ENCODE results near the gene TAS1R3.

Gene TAS1R3

DNA sequence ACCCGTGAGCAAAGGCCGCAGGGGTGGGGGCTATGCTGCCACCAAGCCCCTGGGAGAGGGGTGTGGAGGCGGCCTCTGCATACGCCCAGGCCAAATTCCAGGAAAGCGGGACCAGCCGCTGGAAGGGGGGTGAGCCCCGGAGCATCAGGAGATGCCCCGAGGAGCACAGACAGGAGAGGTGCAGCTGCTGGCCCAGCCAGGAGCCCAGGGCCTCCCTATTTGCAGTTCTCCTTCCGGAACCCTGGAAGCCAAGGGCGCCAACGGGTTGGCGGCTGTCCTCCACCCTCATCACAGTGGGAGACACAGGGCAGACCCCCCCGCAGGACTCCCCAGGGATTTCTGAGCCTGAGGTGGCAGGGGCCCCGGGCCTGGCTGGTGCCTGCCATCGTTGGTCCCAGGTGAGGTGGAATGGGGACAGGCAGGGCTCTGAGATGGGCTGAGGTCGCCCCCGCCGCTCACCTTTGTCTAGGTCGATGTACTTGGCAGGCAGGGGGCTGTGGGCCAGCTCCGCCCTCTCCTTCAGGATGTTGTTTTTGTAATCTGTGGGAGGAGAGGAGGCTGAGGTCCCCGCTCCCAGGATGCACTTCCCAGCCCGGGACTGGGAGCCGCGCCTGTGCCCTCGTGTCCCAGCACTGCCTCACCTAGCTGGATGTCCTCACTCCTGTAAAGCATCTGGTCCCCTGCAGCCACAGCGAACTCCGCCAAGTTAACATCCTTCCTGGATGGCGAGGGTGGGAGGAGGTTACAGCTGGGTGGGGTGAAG, 22.5 kb downstream of the TAS1R3 start:
- in situ Hi-C loops (cut with HindIII; ENCODE audit: low sequenced_read_pairs) = no loop called here
- H3K4me3 ChIP-seq (ENCODE audit: low read depth, low read length) = no peak overlapping the region
- TF ChIP-seq, protein P1, sequence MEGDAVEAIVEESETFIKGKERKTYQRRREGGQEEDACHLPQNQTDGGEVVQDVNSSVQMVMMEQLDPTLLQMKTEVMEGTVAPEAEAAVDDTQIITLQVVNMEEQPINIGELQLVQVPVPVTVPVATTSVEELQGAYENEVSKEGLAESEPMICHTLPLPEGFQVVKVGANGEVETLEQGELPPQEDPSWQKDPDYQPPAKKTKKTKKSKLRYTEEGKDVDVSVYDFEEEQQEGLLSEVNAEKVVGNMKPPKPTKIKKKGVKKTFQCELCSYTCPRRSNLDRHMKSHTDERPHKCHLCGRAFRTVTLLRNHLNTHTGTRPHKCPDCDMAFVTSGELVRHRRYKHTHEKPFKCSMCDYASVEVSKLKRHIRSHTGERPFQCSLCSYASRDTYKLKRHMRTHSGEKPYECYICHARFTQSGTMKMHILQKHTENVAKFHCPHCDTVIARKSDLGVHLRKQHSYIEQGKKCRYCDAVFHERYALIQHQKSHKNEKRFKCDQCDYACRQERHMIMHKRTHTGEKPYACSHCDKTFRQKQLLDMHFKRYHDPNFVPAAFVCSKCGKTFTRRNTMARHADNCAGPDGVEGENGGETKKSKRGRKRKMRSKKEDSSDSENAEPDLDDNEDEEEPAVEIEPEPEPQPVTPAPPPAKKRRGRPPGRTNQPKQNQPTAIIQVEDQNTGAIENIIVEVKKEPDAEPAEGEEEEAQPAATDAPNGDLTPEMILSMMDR (IDR thresholded peaks at IDR 0.05; ENCODE audit: low read depth, low read length) = no peak
- DNase-seq (ENCODE audit: low read depth, low spot score) = no peak

DNA sequence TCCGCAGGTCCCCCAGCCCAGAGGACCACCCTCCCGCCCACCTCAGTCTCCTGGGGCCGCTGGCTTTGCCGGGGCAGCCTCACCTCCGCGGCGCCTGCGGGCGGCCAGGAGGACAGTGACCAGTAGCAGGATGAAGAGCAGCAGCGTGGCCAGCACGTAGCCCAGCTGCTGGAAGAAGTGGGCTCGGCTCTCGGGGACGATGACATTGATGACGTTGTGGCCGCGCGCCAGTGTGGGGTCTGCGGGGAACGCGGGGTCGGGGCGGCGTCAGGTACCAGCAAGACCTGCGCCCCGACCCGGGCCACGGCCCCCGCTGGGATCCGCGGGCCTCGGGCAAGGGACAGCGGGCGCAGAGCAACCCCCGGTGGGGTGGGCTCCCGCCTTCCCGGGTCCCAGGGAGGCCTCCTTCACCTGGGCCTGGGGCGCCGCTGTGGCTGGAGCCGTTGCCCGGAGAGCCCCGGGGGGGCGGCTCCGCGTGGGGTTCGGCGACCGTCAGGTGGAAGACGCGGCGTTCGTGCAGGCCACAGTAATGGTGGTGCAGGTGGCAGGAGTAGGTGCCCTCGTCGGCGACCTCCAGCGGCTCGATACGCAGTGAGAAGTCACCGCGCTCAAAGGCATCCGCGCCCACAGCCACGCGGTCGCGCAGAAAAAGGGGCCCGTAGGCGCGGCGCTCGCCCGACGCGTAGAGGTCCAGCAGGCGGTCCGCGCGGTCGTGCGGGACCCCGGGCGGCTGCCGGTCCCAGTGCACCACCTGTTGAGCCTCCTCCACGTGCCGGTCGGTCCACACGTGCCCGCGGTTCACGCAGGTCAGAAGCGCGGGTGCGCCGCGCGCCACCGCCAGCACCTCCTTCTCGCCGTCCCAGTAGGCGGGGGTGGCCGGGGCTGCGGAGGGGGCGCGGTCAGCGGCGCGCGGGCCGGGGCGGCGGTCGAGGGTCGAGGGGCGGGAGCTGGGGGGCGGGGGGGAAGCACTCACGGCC, 23.5 kb downstream of the TAS1R3 start:
- H3K4me3 ChIP-seq (ENCODE audit: low read depth, low read length) = no peak overlapping the region
- TF ChIP-seq, protein P1 (IDR thresholded peaks at IDR 0.05; ENCODE audit: low read depth, low read length) = no peak
- in situ Hi-C loops (cut with HindIII; ENCODE audit: low sequenced_read_pairs) = no loop called here
- no peak for DNase-seq (ENCODE audit: low read depth, low spot score)

DNA sequence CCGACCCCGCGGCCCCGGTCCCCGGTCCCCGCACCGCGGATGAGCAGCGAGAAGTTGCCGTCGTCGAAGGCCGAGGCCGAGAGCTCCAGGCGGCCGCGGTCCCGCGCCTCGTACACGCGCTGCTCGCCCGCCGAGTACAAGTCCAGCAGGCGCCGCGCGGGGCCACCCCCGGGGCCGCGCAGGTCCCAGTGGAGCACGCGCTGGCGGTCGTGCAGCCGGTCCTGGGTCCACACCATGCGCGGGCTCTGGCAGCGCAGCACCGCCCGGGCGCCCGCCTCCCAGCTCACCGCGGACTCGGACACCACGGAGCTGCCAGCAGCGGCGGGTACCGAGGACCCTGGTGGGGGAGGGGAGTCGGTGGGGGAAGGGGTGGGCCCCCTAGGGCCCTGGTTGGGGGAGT, 24.3 kb downstream of the TAS1R3 start:
- in situ Hi-C loops (cut with HindIII; ENCODE audit: low sequenced_read_pairs) = no loop called here
- peak overlapping the region; percentile 5 for H3K4me3 ChIP-seq (ENCODE audit: low read depth, low read length)
- DNase-seq (ENCODE audit: low read depth, low spot score) = no peak
- TF ChIP-seq, protein P1 (IDR thresholded peaks at IDR 0.05; ENCODE audit: low read depth, low read length) = no peak

DNA sequence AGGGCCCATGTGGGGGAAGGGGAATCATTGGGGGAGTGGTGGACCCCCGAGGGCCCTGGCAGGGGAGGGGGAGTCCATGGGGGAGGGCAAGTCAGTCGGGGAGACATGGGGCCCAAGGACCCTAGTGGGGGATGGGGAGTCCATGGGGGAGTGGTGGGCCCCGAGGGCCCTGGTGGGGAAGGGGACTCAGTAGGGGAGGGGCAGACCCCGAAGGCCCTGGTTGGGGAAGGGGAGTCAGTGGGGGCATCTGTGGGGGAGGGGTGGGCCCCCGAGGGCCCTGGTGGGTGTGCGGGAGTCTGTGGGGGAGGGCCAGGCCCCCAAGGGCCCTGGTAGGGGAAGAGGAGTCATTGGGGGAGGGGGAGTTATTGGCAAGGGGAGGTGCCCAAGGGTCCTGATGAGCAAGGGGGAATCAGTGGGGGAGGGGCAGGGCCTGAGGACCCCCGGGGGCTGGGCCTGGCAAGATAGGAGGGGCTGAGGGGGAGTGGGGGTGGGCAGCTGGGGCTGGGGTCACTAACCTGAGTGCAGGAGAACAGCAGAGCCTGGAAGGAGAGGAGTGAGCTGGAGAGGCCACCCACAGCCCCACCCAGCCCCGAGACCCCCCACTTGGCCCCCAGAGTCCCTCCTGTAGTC, 25.2 kb downstream of the TAS1R3 start:
- in situ Hi-C loops (cut with HindIII; ENCODE audit: low sequenced_read_pairs) = no loop called here
- peak overlapping the region; percentile 77 for H3K4me3 ChIP-seq (ENCODE audit: low read depth, low read length)
- TF ChIP-seq, protein P1 (IDR thresholded peaks at IDR 0.05; ENCODE audit: low read depth, low read length) = no peak

DNA sequence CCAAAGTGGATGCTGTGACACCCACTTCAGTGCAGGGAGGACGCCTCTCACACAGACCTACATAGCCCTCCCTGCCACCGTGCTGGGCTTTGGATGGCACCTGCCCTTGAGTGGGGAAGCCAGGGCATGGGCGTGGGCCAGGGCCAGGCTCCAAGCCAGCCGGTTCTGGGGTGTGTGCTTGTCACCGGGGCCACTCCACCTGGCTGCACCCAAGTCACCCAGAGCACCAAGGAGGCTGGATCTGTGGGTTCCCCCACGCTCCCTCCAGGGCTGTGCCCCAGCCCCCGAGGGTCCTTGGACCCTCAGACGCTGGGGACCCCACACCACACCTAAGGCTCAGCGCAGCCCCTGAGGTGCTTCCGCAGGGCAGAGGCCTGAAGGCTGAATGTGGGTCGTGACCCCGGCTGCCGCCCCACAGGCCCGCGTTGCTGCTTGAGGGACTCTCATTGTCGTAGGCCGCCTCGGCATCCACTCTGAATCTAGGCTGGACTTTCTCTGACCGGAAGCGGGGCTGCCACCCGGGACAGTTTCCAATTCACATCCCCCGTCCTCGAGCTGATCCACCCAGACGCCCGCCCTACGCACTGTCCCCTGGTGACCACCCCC, 25.8 kb downstream of the TAS1R3 start:
- in situ Hi-C loops (cut with HindIII; ENCODE audit: low sequenced_read_pairs) = no loop called here
- TF ChIP-seq, protein P1 (IDR thresholded peaks at IDR 0.05; ENCODE audit: low read depth, low read length) = no peak
- peak overlapping the region; percentile 77 for H3K4me3 ChIP-seq (ENCODE audit: low read depth, low read length)
- DNase-seq (ENCODE audit: low read depth, low spot score) = no peak

More for the DNA sequence above, 25.2 kb downstream of the TAS1R3 start:
- no peak for DNase-seq (ENCODE audit: low read depth, low spot score)

Data from astrocyte of the spinal cord (primary cell).